ENCODE measurements around the gene NKIRAS2. TPM values are rescaled to one million over a fixed set of nuclear protein-coding genes. Genes with fewer than 3 reads are reported as not detected.

NKIRAS2 gene
- polyA plus RNA-seq, 1 donor (not counting 4 experiments of a cell fraction or from before 2014, with no cell fraction given), result 26.3 TPM

DNA sequence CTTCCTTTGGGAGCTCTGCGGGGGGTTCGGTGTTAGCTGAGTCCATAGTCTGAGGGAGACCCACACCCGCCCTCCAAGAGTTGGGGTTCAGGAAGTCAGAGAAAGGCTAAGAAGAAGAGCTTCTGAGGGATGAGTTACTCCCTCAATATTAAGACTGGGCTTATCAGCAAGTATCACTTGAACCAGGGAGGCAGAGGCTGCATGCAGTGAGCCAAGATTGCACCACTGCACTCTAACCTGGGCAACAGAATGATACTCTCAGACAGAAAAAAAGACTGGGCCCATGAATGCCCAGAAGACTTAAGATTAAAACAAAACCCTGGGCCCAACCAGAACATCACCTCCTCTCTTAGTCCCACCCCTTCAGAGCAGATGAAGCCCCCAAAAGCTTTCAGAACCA is 6.0 kb downstream of the NKIRAS2 start:
- Histone ChIP-seq H3K9me1 (ENCODE audit: control insufficient read depth, extremely low read depth, insufficient read depth, low read length) (no peaks in the 10 kb centered on the region), H3K9me3 (ENCODE audit: control insufficient read depth, low read depth, low read length) (no peaks in the 10 kb centered on the region), H3K9ac (ENCODE audit: control insufficient read depth, extremely low read depth, insufficient read depth, low read length) (no peak overlapping the region), H3K4me2 (ENCODE audit: control insufficient read depth, extremely low read depth, insufficient read depth, low read depth, low read length) (no peak overlapping the region), H4K20me1 (ENCODE audit: control insufficient read depth, extremely low read depth, insufficient read depth, low read length) (no peaks in the 10 kb centered on the region), H3K4me1 (ENCODE audit: control insufficient read depth, extremely low read depth, insufficient read depth, low read length) (peaks cover 13% of the 10 kb centered on the region), H2AFZ (ENCODE audit: control insufficient read depth, low read length) (no peak overlapping the region), H3K4me3 (ENCODE audit: control insufficient read depth in 2 of 3, extremely low read depth in 1 of 3, insufficient read depth in 2 of 3, low read depth in 1 of 3, low read length in 3 of 3) (no peak overlapping the region), H3K79me2 (ENCODE audit: control insufficient read depth, insufficient read depth, low read length) (peaks cover 11% of the 10 kb centered on the region), H3K36me3 (ENCODE audit: control insufficient read depth in 2 of 2, extremely low read depth in 1 of 2, insufficient read depth in 2 of 2, low read length in 2 of 2) (peaks cover 16 to 29% of the 10 kb centered on the region in 2 experiments), H3K27me3 (ENCODE audit: control insufficient read depth, extremely low read depth, insufficient read depth, low read length) (no peaks in the 10 kb centered on the region), H3K27ac (ENCODE audit: control insufficient read depth, insufficient read depth, low read length) (no peak overlapping the region)
- TF ChIP-seq EZH2 (IDR thresholded peaks at IDR 0.05; ENCODE audit: low read length), result no peak
- no peak for DNase-seq (ENCODE audit: low read depth, low spot score)
- dilution Hi-C loops (cut with MboI; ENCODE audit: extremely low pct_ligation_motif_present, low sequenced_read_pairs), result no loop called here
- no peak for FAIRE-seq

DNA sequence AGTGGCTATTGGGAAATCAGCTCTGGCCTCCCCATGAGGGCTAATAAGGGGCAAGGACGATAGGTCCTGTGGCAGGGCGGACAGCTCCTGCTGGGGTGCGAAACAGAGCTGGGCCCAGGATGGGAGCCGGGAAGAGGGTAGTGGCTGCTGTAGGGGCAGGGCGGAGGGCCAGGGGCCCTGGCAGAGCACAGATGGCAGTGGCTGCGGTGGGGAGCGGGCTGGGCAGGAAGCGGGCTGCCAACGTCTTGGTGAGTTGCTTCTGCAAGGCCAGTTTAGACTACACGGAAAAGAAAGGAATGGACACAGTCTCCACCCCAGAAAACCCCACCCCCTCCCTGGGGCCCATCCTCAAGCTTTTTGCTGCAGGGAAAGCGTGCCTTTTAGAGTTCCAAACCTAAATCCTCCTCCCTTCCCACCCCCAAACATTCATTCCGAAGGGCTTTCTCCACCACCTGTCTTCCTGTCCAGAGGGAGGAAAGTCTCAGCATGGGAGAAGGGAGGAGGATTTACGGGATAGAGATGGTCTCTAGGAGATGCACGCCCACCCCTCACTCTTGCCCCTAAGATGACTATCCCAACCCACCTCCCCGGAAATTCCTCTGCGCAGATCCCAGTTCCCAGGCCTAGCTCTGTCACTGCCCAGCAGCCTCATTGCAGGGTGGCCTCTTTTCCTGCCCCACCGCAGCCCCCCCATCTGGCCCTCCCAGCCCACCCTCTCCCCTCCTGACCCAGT is 7.1 kb downstream of the NKIRAS2 start:
- Histone ChIP-seq H4K20me1 (ENCODE audit: control insufficient read depth, extremely low read depth, insufficient read depth, low read length) (no peaks in the 10 kb centered on the region), H3K9ac (ENCODE audit: control insufficient read depth, extremely low read depth, insufficient read depth, low read length) (no peak overlapping the region), H3K9me1 (ENCODE audit: control insufficient read depth, extremely low read depth, insufficient read depth, low read length) (no peaks in the 10 kb centered on the region), H2AFZ (ENCODE audit: control insufficient read depth, low read length) (no peak overlapping the region), H3K79me2 (ENCODE audit: control insufficient read depth, insufficient read depth, low read length) (peaks cover 3% of the 10 kb centered on the region), H3K4me3 (ENCODE audit: control insufficient read depth in 2 of 3, extremely low read depth in 1 of 3, insufficient read depth in 2 of 3, low read depth in 1 of 3, low read length in 3 of 3) (no peak overlapping the region), H3K27me3 (ENCODE audit: control insufficient read depth, extremely low read depth, insufficient read depth, low read length) (no peaks in the 10 kb centered on the region), H3K9me3 (ENCODE audit: control insufficient read depth, low read depth, low read length) (no peaks in the 10 kb centered on the region), H3K27ac (ENCODE audit: control insufficient read depth, insufficient read depth, low read length) (no peak overlapping the region), H3K36me3 (ENCODE audit: control insufficient read depth in 2 of 2, extremely low read depth in 1 of 2, insufficient read depth in 2 of 2, low read length in 2 of 2) (peaks cover 16 to 21% of the 10 kb centered on the region in 2 experiments), H3K4me1 (ENCODE audit: control insufficient read depth, extremely low read depth, insufficient read depth, low read length) (peaks cover 8% of the 10 kb centered on the region), H3K4me2 (ENCODE audit: control insufficient read depth, extremely low read depth, insufficient read depth, low read depth, low read length) (no peak overlapping the region)
- TF ChIP-seq, protein P1, sequence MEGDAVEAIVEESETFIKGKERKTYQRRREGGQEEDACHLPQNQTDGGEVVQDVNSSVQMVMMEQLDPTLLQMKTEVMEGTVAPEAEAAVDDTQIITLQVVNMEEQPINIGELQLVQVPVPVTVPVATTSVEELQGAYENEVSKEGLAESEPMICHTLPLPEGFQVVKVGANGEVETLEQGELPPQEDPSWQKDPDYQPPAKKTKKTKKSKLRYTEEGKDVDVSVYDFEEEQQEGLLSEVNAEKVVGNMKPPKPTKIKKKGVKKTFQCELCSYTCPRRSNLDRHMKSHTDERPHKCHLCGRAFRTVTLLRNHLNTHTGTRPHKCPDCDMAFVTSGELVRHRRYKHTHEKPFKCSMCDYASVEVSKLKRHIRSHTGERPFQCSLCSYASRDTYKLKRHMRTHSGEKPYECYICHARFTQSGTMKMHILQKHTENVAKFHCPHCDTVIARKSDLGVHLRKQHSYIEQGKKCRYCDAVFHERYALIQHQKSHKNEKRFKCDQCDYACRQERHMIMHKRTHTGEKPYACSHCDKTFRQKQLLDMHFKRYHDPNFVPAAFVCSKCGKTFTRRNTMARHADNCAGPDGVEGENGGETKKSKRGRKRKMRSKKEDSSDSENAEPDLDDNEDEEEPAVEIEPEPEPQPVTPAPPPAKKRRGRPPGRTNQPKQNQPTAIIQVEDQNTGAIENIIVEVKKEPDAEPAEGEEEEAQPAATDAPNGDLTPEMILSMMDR (optimal IDR thresholded peaks at IDR 0.05 in 1 of 3, IDR thresholded peaks at IDR 0.05 in 1 of 3, conservative IDR thresholded peaks at IDR 0.05 in 1 of 3; ENCODE audit: extremely low read depth in 1 of 3, insufficient read depth in 2 of 3, low read length in 3 of 3), result no peak
- no peak for TF ChIP-seq EZH2 (IDR thresholded peaks at IDR 0.05; ENCODE audit: low read length)
- FAIRE-seq (no peak), DNase-seq (ENCODE audit: low read depth, low spot score) (no peak)
- dilution Hi-C loops (cut with MboI; ENCODE audit: extremely low pct_ligation_motif_present, low sequenced_read_pairs), result no loop called here

- no peak overlapping the region for H3K4me2 ChIP-seq (ENCODE audit: control insufficient read depth, extremely low read depth, insufficient read depth, low read depth, low read length)
- peaks cover 14 to 16% of the 10 kb centered on the region in 2 experiments for H3K36me3 ChIP-seq (ENCODE audit: control insufficient read depth in 2 of 2, extremely low read depth in 1 of 2, insufficient read depth in 2 of 2, low read length in 2 of 2)
- no peak for FAIRE-seq
- H2AFZ ChIP-seq (ENCODE audit: control insufficient read depth, low read length), result no peak overlapping the region
- H3K9me3 ChIP-seq (ENCODE audit: control insufficient read depth, low read depth, low read length), result no peaks in the 10 kb centered on the region
- H4K20me1 ChIP-seq (ENCODE audit: control insufficient read depth, extremely low read depth, insufficient read depth, low read length), result no peaks in the 10 kb centered on the region
- dilution Hi-C loops (cut with MboI; ENCODE audit: extremely low pct_ligation_motif_present, low sequenced_read_pairs), result no loop called here
- H3K27ac ChIP-seq (ENCODE audit: control insufficient read depth, insufficient read depth, low read length), result no peak overlapping the region
- no peak for TF ChIP-seq EZH2 (IDR thresholded peaks at IDR 0.05; ENCODE audit: low read length)
- TF ChIP-seq, protein P1 (optimal IDR thresholded peaks at IDR 0.05 in 1 of 3, IDR thresholded peaks at IDR 0.05 in 1 of 3, conservative IDR thresholded peaks at IDR 0.05 in 1 of 3; ENCODE audit: extremely low read depth in 1 of 3, insufficient read depth in 2 of 3, low read length in 3 of 3), result no peak
- no peak overlapping the region for H3K9ac ChIP-seq (ENCODE audit: control insufficient read depth, extremely low read depth, insufficient read depth, low read length)
- H3K4me3 ChIP-seq (ENCODE audit: control insufficient read depth in 2 of 3, extremely low read depth in 1 of 3, insufficient read depth in 2 of 3, low read depth in 1 of 3, low read length in 3 of 3), result no peak overlapping the region
- H3K4me1 ChIP-seq (ENCODE audit: control insufficient read depth, extremely low read depth, insufficient read depth, low read length), result peaks cover 8% of the 10 kb centered on the region
- H3K27me3 ChIP-seq (ENCODE audit: control insufficient read depth, extremely low read depth, insufficient read depth, low read length), result no peaks in the 10 kb centered on the region
- H3K79me2 ChIP-seq (ENCODE audit: control insufficient read depth, insufficient read depth, low read length), result no peaks in the 10 kb centered on the region
- DNase-seq (ENCODE audit: low read depth, low spot score), result no peak
- no peaks in the 10 kb centered on the region for H3K9me1 ChIP-seq (ENCODE audit: control insufficient read depth, extremely low read depth, insufficient read depth, low read length)
Observed at GRCh38 chr17:42027590-42027889, 7.7 kb downstream of the NKIRAS2 start.
